Calu3 (cell line): ENCODE data around the gene GFRA1. TPM values are rescaled to one million over a fixed set of nuclear protein-coding genes. Genes with fewer than 3 reads are reported as not detected.

ENCODE experiments used
- BruUV-seq: library from RNA; stranded (reverse); fragments of 400-500 nt; replicated peaks from 2 replicates; lab custom pipeline; 2021; lab: Mats Ljungman, UMichigan
- CTCF ChIA-PET: fragments of 300-600 bp; sonication (Branson Sonifier 250); formaldehyde crosslinking; loops from one replicate; lab custom pipeline; 2022; ENCODE audit warnings: antibody characterized with exemption; lab: Charles Lee
- DNase-seq: peaks from one replicate; pipeline ENCODE4 v3.0.0; 2022
- H3K27ac Mint-ChIP-seq: one replicate; pipeline ENCODE4 v1.8.0; 2022; ENCODE audit warnings: mixed read lengths; ENCODE audit not compliant: unreplicated experiment
- H3K27me3 Mint-ChIP-seq: one replicate; pipeline ENCODE4 v1.8.0; 2022; ENCODE audit warnings: mixed read lengths; ENCODE audit not compliant: unreplicated experiment
- H3K36me3 Mint-ChIP-seq: one replicate; pipeline ENCODE4 v1.8.0; 2022; ENCODE audit warnings: mild to moderate bottlenecking, moderate library complexity, mixed read lengths; ENCODE audit not compliant: insufficient read depth, unreplicated experiment
- H3K4me1 Mint-ChIP-seq: one replicate; pipeline ENCODE4 v1.8.0; 2022; ENCODE audit warnings: mild to moderate bottlenecking, low read depth, mixed read lengths; ENCODE audit not compliant: unreplicated experiment
- H3K4me3 Mint-ChIP-seq: one replicate; pipeline ENCODE4 v1.8.0; 2022; ENCODE audit warnings: mild to moderate bottlenecking, low read depth, moderate library complexity, mixed read lengths; ENCODE audit not compliant: unreplicated experiment
- H3K9me3 Mint-ChIP-seq: one replicate; pipeline ENCODE4 v1.8.0; 2022; ENCODE audit warnings: low read depth, mixed read lengths; ENCODE audit not compliant: unreplicated experiment
- CTCF ChIP-seq: fragments of 200-600 bp; IDR thresholded peaks from one replicate; pipeline ENCODE4 v1.8.0; 2022; ENCODE audit warnings: antibody characterized with exemption; ENCODE audit not compliant: unreplicated experiment
- intact Hi-C: fragments of 100-400 bp; cut with micrococcal nuclease; formaldehyde crosslinking; loops from one replicate; pipeline ENCODE4 v1.10.0; 2022; ENCODE audit not compliant: unreplicated experiment
- total RNA-seq: library from RNA; stranded (reverse); gene quantifications from 2 replicates; pipeline ENCODE4 v1.2.3, GENCODE V29; 2022

Gene GFRA1
- total RNA-seq, 1 experiment from 2014 or later: not detected

- no peaks in the 10 kb centered on the region for H3K4me1 Mint-ChIP-seq
- CTCF ChIA-PET: no interaction called here
These were observed 82.1 kb downstream of the GFRA1 start for GRCh38 chr10:116190883-116191282.

GRCh38 chr10:116186273-116186672 lies 86.7 kb downstream of the GFRA1 start:
- no peaks in the 10 kb centered on the region for H3K27me3 Mint-ChIP-seq
- BruUV-seq: no TSS peak

More at GRCh38 chr10:116190883-116191282, 82.1 kb downstream of the GFRA1 start:
- BruUV-seq: no TSS peak
- no peak for TF ChIP-seq CTCF
- H3K4me3 Mint-ChIP-seq: no peak overlapping the region
- H3K36me3 Mint-ChIP-seq: no peaks in the 10 kb centered on the region
- no peak overlapping the region for H3K27ac Mint-ChIP-seq
- no peak for DNase-seq
- no peaks in the 10 kb centered on the region for H3K9me3 Mint-ChIP-seq
- intact Hi-C loops: no loop called here
- H3K27me3 Mint-ChIP-seq: no peaks in the 10 kb centered on the region

GRCh38 chr10:116185199-116185867 lies 87.7 kb downstream of the GFRA1 start:
- Mint-ChIP-seq H3K4me1 (no peaks in the 10 kb centered on the region), H3K27me3 (no peaks in the 10 kb centered on the region), H3K27ac (no peak overlapping the region), H3K9me3 (no peaks in the 10 kb centered on the region), H3K36me3 (no peaks in the 10 kb centered on the region), H3K4me3 (no peak overlapping the region)
- no peak for TF ChIP-seq CTCF
- intact Hi-C loops: no loop called here
- CTCF ChIA-PET: no interaction called here
- no TSS peak for BruUV-seq
- no peak for DNase-seq

More at GRCh38 chr10:116186273-116186672, 86.7 kb downstream of the GFRA1 start:
- H3K4me1 Mint-ChIP-seq: no peaks in the 10 kb centered on the region
- H3K36me3 Mint-ChIP-seq: no peaks in the 10 kb centered on the region
- no peak for DNase-seq
- H3K27ac Mint-ChIP-seq: no peak overlapping the region
- no peak for TF ChIP-seq CTCF
- CTCF ChIA-PET: no interaction called here
- intact Hi-C loops: no loop called here
- H3K4me3 Mint-ChIP-seq: no peak overlapping the region
- H3K9me3 Mint-ChIP-seq: no peaks in the 10 kb centered on the region

- H3K27me3 Mint-ChIP-seq: no peaks in the 10 kb centered on the region
- intact Hi-C loops: no loop called here
- H3K4me3 Mint-ChIP-seq: no peak overlapping the region
- TF ChIP-seq CTCF: no peak
- no peak overlapping the region for H3K27ac Mint-ChIP-seq
- BruUV-seq: no TSS peak
- peaks cover 2% of the 10 kb centered on the region for H3K9me3 Mint-ChIP-seq
- H3K36me3 Mint-ChIP-seq: no peaks in the 10 kb centered on the region
- H3K4me1 Mint-ChIP-seq: no peaks in the 10 kb centered on the region
- no peak for DNase-seq
- CTCF ChIA-PET: no interaction called here
These were observed 88.6 kb downstream of the GFRA1 start for GRCh38 chr10:116184512-116184794.
